IMR-90 (cell line): ENCODE data around the gene TMEM190. TPM values are rescaled to one million over a fixed set of nuclear protein-coding genes. Genes with fewer than 3 reads are reported as not detected.

Source experiments
- ATAC-seq: fragments of 200-7000 bp; cut with Tn5 transposase; 2 replicates; pipeline ENCODE4 v1.9.1; 2020; ENCODE audit warnings: low read depth, mild to moderate bottlenecking, moderate library complexity
- BruUV-seq: library from RNA; stranded (reverse); fragments of 400-500 nt; replicated peaks from 2 replicates; lab custom pipeline; 2021; lab: Mats Ljungman, UMichigan
- CTCF ChIA-PET: fragments of 300-600 bp; formaldehyde crosslinking; extraction: SDS; loops from one replicate; lab custom pipeline; 2021; ENCODE audit warnings: antibody characterized with exemption; lab: Yijun Ruan, JAX
- POLR2A ChIA-PET: fragments of 300-600 bp; sonication (Branson Sonifier 250); formaldehyde crosslinking; loops from one replicate; lab custom pipeline; 2022; ENCODE audit warnings: antibody characterized with exemption; ENCODE audit not compliant: unreplicated experiment; lab: Charles Lee
- DNase-seq: peaks from one replicate; pipeline ENCODE4 v3.0.0; 2013
- H2AFZ ChIP-seq: replicated peaks from 2 replicates; pipeline ENCODE3; 2013; ENCODE audit warnings: low read length, mild to moderate bottlenecking; ENCODE audit not compliant: poor library complexity
- H2AK5ac ChIP-seq: 2 replicates; pipeline ENCODE4 v1.6.1; 2013; ENCODE audit warnings: low read depth, low read length, inconsistent platforms
- H2AK9ac ChIP-seq: replicated peaks from 2 replicates; pipeline ENCODE3; 2013; ENCODE audit warnings: mild to moderate bottlenecking, low read depth, low read length, moderate library complexity; ENCODE audit not compliant: poor library complexity
- H2BK120ac ChIP-seq: 2 replicates; pipeline ENCODE4 v1.6.1; 2013; ENCODE audit warnings: low read depth, low read length, inconsistent platforms
- H2BK15ac ChIP-seq: 3 replicates; pipeline ENCODE4 v1.6.1; 2013; ENCODE audit warnings: low read depth, low read length, inconsistent platforms
- H2BK20ac ChIP-seq: 2 replicates; pipeline ENCODE4 v1.6.1; 2013; ENCODE audit warnings: low read depth, mild to moderate bottlenecking, inconsistent platforms, low read length, moderate library complexity
- H2BK5ac ChIP-seq: 2 replicates; pipeline ENCODE4 v1.6.1; 2013; ENCODE audit warnings: mild to moderate bottlenecking, low read depth, low read length, inconsistent platforms; ENCODE audit not compliant: poor library complexity, severe bottlenecking
- H3K14ac ChIP-seq: replicated peaks from 2 replicates; pipeline ENCODE4 v1.6.1; 2013; ENCODE audit warnings: low read depth, low read length, inconsistent platforms
- H3K18ac ChIP-seq: 2 replicates; pipeline ENCODE4 v1.6.1; 2013; ENCODE audit warnings: low read depth, low read length, control low read depth
- H3K23ac ChIP-seq: 2 replicates; pipeline ENCODE4 v1.6.1; 2013; ENCODE audit warnings: low read depth, low read length, inconsistent platforms
- H3K27ac ChIP-seq: 2 replicates; pipeline ENCODE4 v1.5.1; 2013; ENCODE audit warnings: mild to moderate bottlenecking, control low read depth, low read length; ENCODE audit not compliant: insufficient read depth
- H3K27me3 ChIP-seq: 2 replicates; pipeline ENCODE4 v1.6.1; 2013; ENCODE audit warnings: low read length; ENCODE audit not compliant: control insufficient read depth, insufficient read depth
- H3K36me3 ChIP-seq: 2 replicates; pipeline ENCODE4 v1.6.1; 2013; ENCODE audit warnings: low read length, mixed read lengths; ENCODE audit not compliant: control insufficient read depth, insufficient read depth
- H3K4ac ChIP-seq: 2 replicates; pipeline ENCODE4 v1.6.1; 2013; ENCODE audit warnings: low read depth, low read length, inconsistent platforms
- H3K4me1 ChIP-seq: 2 replicates; pipeline ENCODE4 v1.6.1; 2013; ENCODE audit warnings: low read length, mixed read lengths; ENCODE audit not compliant: control insufficient read depth, insufficient read depth
- H3K4me2 ChIP-seq: 2 replicates; pipeline ENCODE4 v1.6.1; 2013; ENCODE audit warnings: low read depth, mild to moderate bottlenecking, control low read depth, low read length, moderate library complexity
- H3K4me3 ChIP-seq: 2 replicates; pipeline ENCODE4 v1.5.1; 2013; ENCODE audit warnings: low read depth, mild to moderate bottlenecking, control low read depth, low read length, moderate library complexity; ENCODE audit not compliant: insufficient read depth
- H3K56ac ChIP-seq: 2 replicates; pipeline ENCODE4 v1.6.1; 2013; ENCODE audit warnings: low read length, inconsistent platforms; ENCODE audit not compliant: insufficient read depth; ENCODE audit errors: extremely low read depth
- H3K79me1 ChIP-seq, 2 experiments: 2 replicates each; pipeline ENCODE4 v1.6.1; 2013; ENCODE audit warnings: low read length in 2 of 2, inconsistent platforms in 1 of 2, low read depth in 1 of 2
- H3K9ac ChIP-seq: 2 replicates; pipeline ENCODE4 v1.6.1; 2013; ENCODE audit warnings: low read depth, low read length, control low read depth
- H3K9me1 ChIP-seq: 2 replicates; pipeline ENCODE4 v1.6.1; 2013; ENCODE audit warnings: low read length, inconsistent platforms; ENCODE audit not compliant: insufficient read depth
- H3K9me3 ChIP-seq: 2 replicates; pipeline ENCODE4 v1.6.1; 2013; ENCODE audit warnings: low read length; ENCODE audit not compliant: control insufficient read depth, insufficient read depth
- H4K20me1 ChIP-seq: 2 replicates; pipeline ENCODE4 v1.6.1; 2013; ENCODE audit warnings: low read length, inconsistent platforms; ENCODE audit not compliant: insufficient read depth
- H4K5ac ChIP-seq: 2 replicates; pipeline ENCODE4 v1.6.1; 2013; ENCODE audit warnings: mild to moderate bottlenecking, low read depth, low read length, control low read depth
- H4K8ac ChIP-seq, 2 experiments: 2 replicates each; pipeline ENCODE4 v1.6.1; 2013; ENCODE audit warnings: low read depth in 2 of 2, low read length in 2 of 2, control low read depth in 1 of 2, inconsistent platforms in 1 of 2
- H4K91ac ChIP-seq: 2 replicates; pipeline ENCODE4 v1.6.1; 2013; ENCODE audit warnings: low read depth, low read length, inconsistent platforms; ENCODE audit not compliant: insufficient read depth
- CHD1 ChIP-seq: IDR thresholded peaks from 2 replicates; pipeline ENCODE4 v1.6.1; 2012; ENCODE audit warnings: low read depth, low read length, improper control_type of control experiment
- WGBS, 2 experiments: methylation state at CpG; one replicate each; pipeline versions ENCODE4 v1.1.5 to v1.1.7; 2013; ENCODE audit warnings: missing lambda C conversion rate in 2 of 2; ENCODE audit not compliant: insufficient read length in 1 of 2; ENCODE audit errors: extremely low coverage in 2 of 2; 5-methylcytosine and 5-hydroxymethylcytosine counted together
- dilution Hi-C: fragments of 300-500 bp; cut with HindIII; formaldehyde crosslinking; loops from one replicate; pipeline ENCODE4 v1.14.3; 2018; ENCODE audit warnings: low sequenced_read_pairs; ENCODE audit not compliant: unreplicated experiment
- in situ Hi-C: fragments of 300-500 bp; cut with MboI; formaldehyde crosslinking; loops from 3 replicates; pipeline ENCODE4 v1.14.3; 2019; ENCODE audit warnings: low sequenced_read_pairs, inconsistent platforms, mixed read lengths
- intact Hi-C: fragments of 100-400 bp; cut with micrococcal nuclease; formaldehyde crosslinking; loops from 2 replicates; pipeline ENCODE4 v1.10.0; 2022
- polyA plus RNA-seq, 3 experiments: library from polyadenylated mRNA; depleted of rRNA; stranded (reverse); fragments of >200 nt; gene quantifications; 2 replicates each; pipeline ENCODE4 v1.2.3, GENCODE V29; 2012; ENCODE audit warnings: low replicate concordance in 1 of 3
- total RNA-seq: library from RNA; depleted of rRNA; stranded (reverse); fragments of >200 nt; gene quantifications from 2 replicates; pipeline ENCODE4 v1.2.3, GENCODE V29; 2012

Gene TMEM190
- total and polyA plus RNA-seq, 2 of the 4 experiments (the other 2 are of a cell fraction): 1.6 TPM; not detected in 1

DNA sequence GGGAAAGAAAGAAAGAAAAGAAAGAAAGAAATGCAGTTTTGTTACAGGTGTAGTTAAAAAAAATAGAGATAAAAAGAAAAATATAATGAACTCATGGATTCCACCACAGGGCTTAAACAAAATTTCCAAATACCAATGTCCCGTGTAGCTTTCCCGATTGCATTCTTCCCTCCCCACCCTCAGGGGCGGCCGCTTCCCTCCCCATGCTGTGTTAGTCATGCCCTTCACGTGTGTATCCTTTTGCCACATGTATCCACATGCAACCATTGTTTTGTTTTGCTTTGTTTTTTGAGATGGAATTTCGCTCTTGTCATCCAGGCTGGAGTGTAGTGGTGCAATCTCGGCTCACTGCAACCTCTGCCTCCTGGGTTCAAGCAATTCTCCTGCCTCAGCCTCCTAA, 40.5 kb upstream of the TMEM190 start:
- no peak overlapping the region for H2AK5ac ChIP-seq
- no peak overlapping the region for H2BK5ac ChIP-seq
- H4K5ac ChIP-seq: no peak overlapping the region
- H3K18ac ChIP-seq: no peak overlapping the region
- no peak overlapping the region for H4K8ac ChIP-seq
- no peak overlapping the region for H2BK15ac ChIP-seq
- peaks cover 4% of the 10 kb centered on the region; the same call in 1 of the 2 replicates for H3K9me1 ChIP-seq
- intact Hi-C loops: no loop called here
- no peaks in the 10 kb centered on the region for H4K20me1 ChIP-seq
- peaks cover 8% of the 10 kb centered on the region for H3K27me3 ChIP-seq
- ATAC-seq: no peak
- no peak overlapping the region for H3K14ac ChIP-seq
- BruUV-seq: no TSS peak
- no CpG with 5 or more reads among the region's 7 CpGs for WGBS, 2 experiments
- H4K91ac ChIP-seq: no peak overlapping the region
- H2BK20ac ChIP-seq: no peak overlapping the region
- no peak for TF ChIP-seq CHD1
- no peak overlapping the region for H3K4me2 ChIP-seq
- CTCF ChIA-PET: no interaction called here
- H2AK9ac ChIP-seq: no peak overlapping the region
- H3K4me1 ChIP-seq: peaks cover 4% of the 10 kb centered on the region
- no peak overlapping the region for H3K23ac ChIP-seq
- DNase-seq: no peak
- H2BK120ac ChIP-seq: no peak overlapping the region
- H3K9me3 ChIP-seq: no peaks in the 10 kb centered on the region
- dilution Hi-C loops: no loop called here
- H3K9ac ChIP-seq: no peak overlapping the region
- no peak overlapping the region for H3K56ac ChIP-seq
- peaks cover 0 to 9% of the 10 kb centered on the region in 2 experiments; a peak in 1 of 4 replicates for H3K79me1 ChIP-seq
- H3K4me3 ChIP-seq: no peak overlapping the region
- in situ Hi-C loops: no loop called here
- POLR2A ChIA-PET: no interaction called here
- H2AFZ ChIP-seq: no peak overlapping the region
- H3K36me3 ChIP-seq: no peaks in the 10 kb centered on the region
- H3K4ac ChIP-seq: no peak overlapping the region
- no peak overlapping the region for H3K27ac ChIP-seq
